ENCODE measurements around the gene DDIT4. TPM values are rescaled to one million over a fixed set of nuclear protein-coding genes. Genes with fewer than 3 reads are reported as not detected.

DDIT4 gene
- total and polyA plus RNA-seq, 2 of the 4 experiments (the other 2 are of a cell fraction): 59.6 to 108 TPM

DNA sequence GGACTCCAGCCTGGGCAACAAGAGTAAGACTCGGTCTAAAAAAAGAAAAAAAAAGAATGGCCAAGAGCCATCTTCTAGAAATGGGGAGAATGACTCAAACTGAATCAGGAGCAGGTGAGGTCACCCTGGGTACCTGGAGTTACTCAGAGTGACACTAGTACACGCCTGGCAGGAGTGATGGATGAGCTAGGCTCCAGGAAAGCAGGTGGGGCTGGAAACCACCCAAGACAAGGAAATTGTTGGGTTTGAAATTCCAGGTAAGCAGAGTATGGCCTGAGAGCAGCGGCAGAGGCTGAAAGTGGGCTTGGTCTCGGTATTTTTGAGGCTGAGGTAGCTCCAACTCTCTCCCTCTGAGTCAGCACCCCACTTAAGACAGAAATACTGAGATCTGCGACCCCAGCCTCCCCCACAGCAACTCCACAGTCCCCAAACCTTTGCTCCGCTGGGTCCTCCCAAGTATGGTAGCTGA lies 18.5 kb downstream of the DDIT4 start:
- CTCF ChIA-PET: no interaction called here
- Histone ChIP-seq H3K9me3 (ENCODE audit: control insufficient read depth, insufficient read depth, low read length) (no peaks in the 10 kb centered on the region), H2BK15ac (ENCODE audit: low read depth, low read length) (no peak overlapping the region), H3K79me1 (ENCODE audit: low read depth in 1 of 2, low read length in 2 of 2) (peaks cover 0 to 3% of the 10 kb centered on the region in 2 experiments; a peak in 1 of 4 replicates), H3K9ac (ENCODE audit: low read depth, low read length) (no peak overlapping the region), H3K4ac (ENCODE audit: low read depth, low read length) (no peak overlapping the region), H2BK120ac (ENCODE audit: low read depth, low read length) (no peak overlapping the region), H3K56ac (ENCODE audit: extremely low read depth, insufficient read depth, low read length) (no peak overlapping the region), H2AK9ac (replicated peaks; ENCODE audit: low read depth, low read length, poor library complexity) (no peak overlapping the region), H3K9me1 (ENCODE audit: insufficient read depth, low read length) (peaks cover 5% of the 10 kb centered on the region; the same call in 1 of the 2 replicates), H2BK20ac (ENCODE audit: low read depth, low read length) (no peak overlapping the region), H3K27me3 (ENCODE audit: control insufficient read depth, insufficient read depth, low read length) (no peaks in the 10 kb centered on the region), H4K20me1 (ENCODE audit: insufficient read depth, low read length) (no peaks in the 10 kb centered on the region), H3K4me2 (ENCODE audit: low read depth, low read length) (no peak overlapping the region), H4K91ac (ENCODE audit: insufficient read depth, low read depth, low read length) (no peak overlapping the region), H3K36me3 (ENCODE audit: control insufficient read depth, insufficient read depth, low read length) (no peaks in the 10 kb centered on the region), H3K27ac (ENCODE audit: insufficient read depth, low read length) (no peak overlapping the region), H3K4me3 (ENCODE audit: insufficient read depth, low read depth, low read length) (no peak overlapping the region), H3K23ac (ENCODE audit: low read depth, low read length) (no peak overlapping the region), H2BK5ac (ENCODE audit: low read depth, low read length, poor library complexity, severe bottlenecking) (no peak overlapping the region), H4K8ac (ENCODE audit: low read depth in 2 of 2, low read length in 2 of 2) (no peak overlapping the region), H2AFZ (replicated peaks; ENCODE audit: low read length, poor library complexity) (no peak overlapping the region), H3K18ac (ENCODE audit: low read depth, low read length) (no peak overlapping the region), H4K5ac (ENCODE audit: low read depth, low read length) (no peak overlapping the region), H3K4me1 (ENCODE audit: control insufficient read depth, insufficient read depth, low read length) (peaks cover 4% of the 10 kb centered on the region), H3K14ac (replicated peaks; ENCODE audit: low read depth, low read length) (no peak overlapping the region), H2AK5ac (ENCODE audit: low read depth, low read length) (no peak overlapping the region)
- dilution Hi-C loops (cut with HindIII; ENCODE audit: low sequenced_read_pairs, unreplicated experiment) (no loop called here), intact Hi-C loops (cut with micrococcal nuclease) (no loop called here), in situ Hi-C loops (cut with MboI; ENCODE audit: low sequenced_read_pairs) (no loop called here)
- no TSS peak for BruUV-seq (replicated peaks)
- DNase-seq (no peak), ATAC-seq (ENCODE audit: low read depth) (no peak)
- POLR2A ChIA-PET (ENCODE audit: unreplicated experiment): no interaction called here
- TF ChIP-seq CEBPB (IDR thresholded peaks at IDR 0.05; ENCODE audit: low read depth, low read length) (no peak), NFE2L2 (IDR thresholded peaks at IDR 0.05; ENCODE audit: low read depth, low read length) (no peak), CHD1 (IDR thresholded peaks at IDR 0.05; ENCODE audit: low read depth, low read length) (no peak), FOS (IDR thresholded peaks at IDR 0.05; ENCODE audit: low read depth, low read length) (no peak), MAFK (IDR thresholded peaks at IDR 0.05; ENCODE audit: low read depth, low read length) (no peak)
- 45% methylated on average over 2 of the region's 6 CpGs; no CpG with 5 or more reads in 1 of the 2 experiments for WGBS, 2 experiments (ENCODE audit: extremely low coverage in 2 of 2, insufficient read length in 1 of 2)
